ENCODE results near the gene SGSM2.

GRCh38 chr17:2361010-2361760 lies 23.9 kb downstream of the SGSM2 start:
- TF ChIP-seq REST (IDR thresholded peaks at IDR 0.05; ENCODE audit: insufficient read depth in 1 of 2, low read depth in 2 of 2, low read length in 2 of 2) (no peak), TAF1 (IDR thresholded peaks at IDR 0.05; ENCODE audit: borderline replicate concordance, insufficient read depth, low read length) (no peak), POLR2AphosphoS5 (IDR thresholded peaks at IDR 0.05; ENCODE audit: low read depth, low read length) (no peak)
